Measurements from ENCODE around the gene TBC1D13. TPM values are rescaled to one million over a fixed set of nuclear protein-coding genes. Genes with fewer than 3 reads are reported as not detected.
"Not testable (repeated sequence)": the region's sequence is repeated elsewhere in the genome, so short reads cannot be mapped to it uniquely, and the experiment has no call there.

Gene TBC1D13
- polyA plus RNA-seq, 1 donor from 2014 or later: 30.0 TPM

GRCh38 chr9:128847803-128848202 is 60.8 kb downstream of the TBC1D13 start:
- Histone ChIP-seq H3K36me3 (ENCODE audit: insufficient read depth, low read length) (no peaks in the 10 kb centered on the region), H3K9me2 (ENCODE audit: insufficient read depth, low read length) (no peaks in the 10 kb centered on the region), H3F3A (ENCODE audit: insufficient read depth, low read length, poor library complexity, severe bottlenecking) (no peaks in the 10 kb centered on the region), H3K4me3 (ENCODE audit: low read length) (no peak overlapping the region), H3K9ac (ENCODE audit: low read length) (no peak overlapping the region), H3K27me3 (ENCODE audit: insufficient read depth, low read depth, low read length) (no peaks in the 10 kb centered on the region), H3K4me2 (ENCODE audit: low read length) (no peak overlapping the region), H4K20me1 (ENCODE audit: insufficient read depth) (no peaks in the 10 kb centered on the region), H2AFZ (ENCODE audit: low read depth, low read length) (no peak overlapping the region), H3K27ac (ENCODE audit: low read length) (no peak overlapping the region), H3K9me3 (ENCODE audit: low read length) (no peaks in the 10 kb centered on the region), H3K79me2 (replicated peaks; ENCODE audit: insufficient read depth, low read length) (no peaks in the 10 kb centered on the region)
- TF ChIP-seq SMC3 (conservative IDR thresholded peaks at IDR 0.05; ENCODE audit: poor library complexity) (no peak), REST (IDR thresholded peaks at IDR 0.05; ENCODE audit: borderline replicate concordance) (no peak), EZH2 (IDR thresholded peaks at IDR 0.05; ENCODE audit: borderline replicate concordance, insufficient read depth, low read length, poor library complexity, severe bottlenecking) (no peak), MXI1 (conservative IDR thresholded peaks at IDR 0.05; ENCODE audit: poor library complexity, severe bottlenecking) (no peak), POLR2AphosphoS5 (IDR thresholded peaks at IDR 0.05) (no peak), EP300 (conservative IDR thresholded peaks at IDR 0.05; ENCODE audit: poor library complexity, severe bottlenecking) (no peak), CTCF (IDR thresholded peaks at IDR 0.05; ENCODE audit: poor library complexity, severe bottlenecking) (no peak), TAF1 (IDR thresholded peaks at IDR 0.05; ENCODE audit: low read depth) (no peak), RAD21 (conservative IDR thresholded peaks at IDR 0.05) (no peak)

GRCh38 chr9:128851024-128851423 is 64.0 kb downstream of the TBC1D13 start:
- H3K27me3 ChIP-seq (ENCODE audit: insufficient read depth, low read depth, low read length); H3K36me3 ChIP-seq (ENCODE audit: insufficient read depth, low read length); H2AFZ ChIP-seq (ENCODE audit: low read depth, low read length); H3K4me3 ChIP-seq (ENCODE audit: low read length); H3K9me2 ChIP-seq (ENCODE audit: insufficient read depth, low read length); H3K9me3 ChIP-seq (ENCODE audit: low read length); H3K79me2 ChIP-seq (replicated peaks; ENCODE audit: insufficient read depth, low read length); H3K4me2 ChIP-seq (ENCODE audit: low read length); H3K27ac ChIP-seq (ENCODE audit: low read length); H3F3A ChIP-seq (ENCODE audit: insufficient read depth, low read length, poor library complexity, severe bottlenecking); H4K20me1 ChIP-seq (ENCODE audit: insufficient read depth); H3K9ac ChIP-seq (ENCODE audit: low read length): not testable (repeated sequence)

Measured in neural cell (in vitro differentiated cells).